IMR-90 (cell line): ENCODE results near the gene TVP23B. TPM values are rescaled to one million over a fixed set of nuclear protein-coding genes. Genes with fewer than 3 reads are reported as not detected.
"Not testable (repeated sequence)": the region's sequence is repeated elsewhere in the genome, so short reads cannot be mapped to it uniquely, and the experiment has no call there.

ENCODE experiments used
- ATAC-seq: fragments of 200-7000 bp; cut with Tn5 transposase; 2 replicates; pipeline ENCODE4 v1.9.1; 2020; ENCODE audit warnings: low read depth, mild to moderate bottlenecking, moderate library complexity
- BruUV-seq: library from RNA; stranded (reverse); fragments of 400-500 nt; replicated peaks from 2 replicates; lab custom pipeline; 2021; lab: Mats Ljungman, UMichigan
- CTCF ChIA-PET: fragments of 300-600 bp; formaldehyde crosslinking; extraction: SDS; loops from one replicate; lab custom pipeline; 2021; ENCODE audit warnings: antibody characterized with exemption; lab: Yijun Ruan, JAX
- POLR2A ChIA-PET: fragments of 300-600 bp; sonication (Branson Sonifier 250); formaldehyde crosslinking; loops from one replicate; lab custom pipeline; 2022; ENCODE audit warnings: antibody characterized with exemption; ENCODE audit not compliant: unreplicated experiment; lab: Charles Lee
- DNase-seq: peaks from one replicate; pipeline ENCODE4 v3.0.0; 2013
- H2AFZ ChIP-seq: replicated peaks from 2 replicates; pipeline ENCODE3; 2013; ENCODE audit warnings: low read length, mild to moderate bottlenecking; ENCODE audit not compliant: poor library complexity
- H2AK5ac ChIP-seq: 2 replicates; pipeline ENCODE4 v1.6.1; 2013; ENCODE audit warnings: low read depth, low read length, inconsistent platforms
- H2AK9ac ChIP-seq: replicated peaks from 2 replicates; pipeline ENCODE3; 2013; ENCODE audit warnings: mild to moderate bottlenecking, low read depth, low read length, moderate library complexity; ENCODE audit not compliant: poor library complexity
- H2BK120ac ChIP-seq: 2 replicates; pipeline ENCODE4 v1.6.1; 2013; ENCODE audit warnings: low read depth, low read length, inconsistent platforms
- H2BK15ac ChIP-seq: 3 replicates; pipeline ENCODE4 v1.6.1; 2013; ENCODE audit warnings: low read depth, low read length, inconsistent platforms
- H2BK20ac ChIP-seq: 2 replicates; pipeline ENCODE4 v1.6.1; 2013; ENCODE audit warnings: low read depth, mild to moderate bottlenecking, inconsistent platforms, low read length, moderate library complexity
- H2BK5ac ChIP-seq: 2 replicates; pipeline ENCODE4 v1.6.1; 2013; ENCODE audit warnings: mild to moderate bottlenecking, low read depth, low read length, inconsistent platforms; ENCODE audit not compliant: poor library complexity, severe bottlenecking
- H3K14ac ChIP-seq: replicated peaks from 2 replicates; pipeline ENCODE4 v1.6.1; 2013; ENCODE audit warnings: low read depth, low read length, inconsistent platforms
- H3K18ac ChIP-seq: 2 replicates; pipeline ENCODE4 v1.6.1; 2013; ENCODE audit warnings: low read depth, low read length, control low read depth
- H3K23ac ChIP-seq: 2 replicates; pipeline ENCODE4 v1.6.1; 2013; ENCODE audit warnings: low read depth, low read length, inconsistent platforms
- H3K27ac ChIP-seq: 2 replicates; pipeline ENCODE4 v1.5.1; 2013; ENCODE audit warnings: mild to moderate bottlenecking, control low read depth, low read length; ENCODE audit not compliant: insufficient read depth
- H3K27me3 ChIP-seq: 2 replicates; pipeline ENCODE4 v1.6.1; 2013; ENCODE audit warnings: low read length; ENCODE audit not compliant: control insufficient read depth, insufficient read depth
- H3K36me3 ChIP-seq: 2 replicates; pipeline ENCODE4 v1.6.1; 2013; ENCODE audit warnings: low read length, mixed read lengths; ENCODE audit not compliant: control insufficient read depth, insufficient read depth
- H3K4ac ChIP-seq: 2 replicates; pipeline ENCODE4 v1.6.1; 2013; ENCODE audit warnings: low read depth, low read length, inconsistent platforms
- H3K4me1 ChIP-seq: 2 replicates; pipeline ENCODE4 v1.6.1; 2013; ENCODE audit warnings: low read length, mixed read lengths; ENCODE audit not compliant: control insufficient read depth, insufficient read depth
- H3K4me2 ChIP-seq: 2 replicates; pipeline ENCODE4 v1.6.1; 2013; ENCODE audit warnings: low read depth, mild to moderate bottlenecking, control low read depth, low read length, moderate library complexity
- H3K4me3 ChIP-seq: 2 replicates; pipeline ENCODE4 v1.5.1; 2013; ENCODE audit warnings: low read depth, mild to moderate bottlenecking, control low read depth, low read length, moderate library complexity; ENCODE audit not compliant: insufficient read depth
- H3K56ac ChIP-seq: 2 replicates; pipeline ENCODE4 v1.6.1; 2013; ENCODE audit warnings: low read length, inconsistent platforms; ENCODE audit not compliant: insufficient read depth; ENCODE audit errors: extremely low read depth
- H3K79me1 ChIP-seq, 2 experiments: 2 replicates each; pipeline ENCODE4 v1.6.1; 2013; ENCODE audit warnings: low read length in 2 of 2, inconsistent platforms in 1 of 2, low read depth in 1 of 2
- H3K9ac ChIP-seq: 2 replicates; pipeline ENCODE4 v1.6.1; 2013; ENCODE audit warnings: low read depth, low read length, control low read depth
- H3K9me1 ChIP-seq: 2 replicates; pipeline ENCODE4 v1.6.1; 2013; ENCODE audit warnings: low read length, inconsistent platforms; ENCODE audit not compliant: insufficient read depth
- H3K9me3 ChIP-seq: 2 replicates; pipeline ENCODE4 v1.6.1; 2013; ENCODE audit warnings: low read length; ENCODE audit not compliant: control insufficient read depth, insufficient read depth
- H4K20me1 ChIP-seq: 2 replicates; pipeline ENCODE4 v1.6.1; 2013; ENCODE audit warnings: low read length, inconsistent platforms; ENCODE audit not compliant: insufficient read depth
- H4K5ac ChIP-seq: 2 replicates; pipeline ENCODE4 v1.6.1; 2013; ENCODE audit warnings: mild to moderate bottlenecking, low read depth, low read length, control low read depth
- H4K8ac ChIP-seq, 2 experiments: 2 replicates each; pipeline ENCODE4 v1.6.1; 2013; ENCODE audit warnings: low read depth in 2 of 2, low read length in 2 of 2, control low read depth in 1 of 2, inconsistent platforms in 1 of 2
- H4K91ac ChIP-seq: 2 replicates; pipeline ENCODE4 v1.6.1; 2013; ENCODE audit warnings: low read depth, low read length, inconsistent platforms; ENCODE audit not compliant: insufficient read depth
- whole genome bisulfite sequencing, 2 experiments: methylation state at CpG; one replicate each; pipeline versions ENCODE4 v1.1.5 to v1.1.7; 2013; ENCODE audit warnings: missing lambda C conversion rate in 2 of 2; ENCODE audit not compliant: insufficient read length in 1 of 2; ENCODE audit errors: extremely low coverage in 2 of 2; 5-methylcytosine and 5-hydroxymethylcytosine counted together
- dilution Hi-C: fragments of 300-500 bp; cut with HindIII; formaldehyde crosslinking; loops from one replicate; pipeline ENCODE4 v1.14.3; 2018; ENCODE audit warnings: low sequenced_read_pairs; ENCODE audit not compliant: unreplicated experiment
- in situ Hi-C: fragments of 300-500 bp; cut with MboI; formaldehyde crosslinking; loops from 3 replicates; pipeline ENCODE4 v1.14.3; 2019; ENCODE audit warnings: low sequenced_read_pairs, inconsistent platforms, mixed read lengths
- intact Hi-C: fragments of 100-400 bp; cut with micrococcal nuclease; formaldehyde crosslinking; loops from 2 replicates; pipeline ENCODE4 v1.10.0; 2022
- polyA plus RNA-seq, 3 experiments: library from polyadenylated mRNA; depleted of rRNA; stranded (reverse); fragments of >200 nt; gene quantifications; 2 replicates each; pipeline ENCODE4 v1.2.3, GENCODE V29; 2012; ENCODE audit warnings: low replicate concordance in 1 of 3
- total RNA-seq: library from RNA; depleted of rRNA; stranded (reverse); fragments of >200 nt; gene quantifications from 2 replicates; pipeline ENCODE4 v1.2.3, GENCODE V29; 2012

Gene TVP23B
- total and polyA plus RNA-seq, 2 of the 4 experiments (the other 2 are of a cell fraction): 30.9 to 35.7 TPM

- BruUV-seq: not testable (repeated sequence)
Measured at GRCh38 chr17:18755969-18756368, 25.0 kb upstream of the TVP23B start.

GRCh38 chr17:18757368-18758044 is 23.5 kb upstream of the TVP23B start:
- H3K36me3 ChIP-seq, H4K8ac ChIP-seq, H2BK120ac ChIP-seq, H2AFZ ChIP-seq, H3K27me3 ChIP-seq, CTCF ChIA-PET, H3K4me2 ChIP-seq, intact Hi-C loops, H2AK5ac ChIP-seq, BruUV-seq, dilution Hi-C loops, in situ Hi-C loops, H3K27ac ChIP-seq, H3K4me1 ChIP-seq, ATAC-seq, H4K91ac ChIP-seq, H4K20me1 ChIP-seq, H4K5ac ChIP-seq, H2BK5ac ChIP-seq, H3K4ac ChIP-seq, H3K9ac ChIP-seq, DNase-seq, POLR2A ChIA-PET, H3K56ac ChIP-seq, H3K23ac ChIP-seq, H3K79me1 ChIP-seq, H3K18ac ChIP-seq, H3K9me3 ChIP-seq, H3K4me3 ChIP-seq, H2AK9ac ChIP-seq, H2BK20ac ChIP-seq, H3K9me1 ChIP-seq, H3K14ac ChIP-seq, H2BK15ac ChIP-seq: not testable (repeated sequence)
- no CpG with 5 or more reads among the region's 8 CpGs for WGBS, 2 experiments

More at GRCh38 chr17:18755969-18756368, 25.0 kb upstream of the TVP23B start:
- H2AK5ac ChIP-seq, H2BK5ac ChIP-seq, H4K5ac ChIP-seq, H3K9me1 ChIP-seq, ATAC-seq, H3K27ac ChIP-seq, H4K8ac ChIP-seq, H2AFZ ChIP-seq, H3K14ac ChIP-seq, H3K18ac ChIP-seq, H3K27me3 ChIP-seq, dilution Hi-C loops, H3K9me3 ChIP-seq, intact Hi-C loops, H3K4me1 ChIP-seq, H3K23ac ChIP-seq, H3K4me3 ChIP-seq, H3K36me3 ChIP-seq, H4K91ac ChIP-seq, CTCF ChIA-PET, POLR2A ChIA-PET, in situ Hi-C loops, H4K20me1 ChIP-seq, H2AK9ac ChIP-seq, H3K9ac ChIP-seq, H2BK20ac ChIP-seq, H3K79me1 ChIP-seq, DNase-seq, H2BK15ac ChIP-seq, H2BK120ac ChIP-seq, H3K4me2 ChIP-seq, H3K56ac ChIP-seq, H3K4ac ChIP-seq: not testable (repeated sequence)
- no CpG with 5 or more reads among the region's 4 CpGs for WGBS, 2 experiments
